GM18508 (cell line): ENCODE data around the gene TRIO.

Experiments
- ATAC-seq: cut with Tn5 transposase; IDR thresholded peaks from one replicate; pipeline ENCODE4 v1.9.1; 2021; ENCODE audit warnings: moderate number of reproducible peaks; ENCODE audit not compliant: insufficient read depth, unreplicated experiment

The TRIO gene

GRCh38 chr5:14121552-14121951, 21.6 kb upstream of the TRIO start:
- ATAC-seq = no peak

- no peak for ATAC-seq
Measured at GRCh38 chr5:14122089-14122488, 21.1 kb upstream of the TRIO start.

- ATAC-seq = no peak
Measured at GRCh38 chr5:14123551-14123950, 19.6 kb upstream of the TRIO start.

GRCh38 chr5:14123974-14124482, 19.1 kb upstream of the TRIO start:
- ATAC-seq = no peak

- no peak for ATAC-seq
Measured at GRCh38 chr5:14125262-14125661, 17.9 kb upstream of the TRIO start.

- ATAC-seq = no peak
Measured at GRCh38 chr5:14127587-14127986, 15.6 kb upstream of the TRIO start.

- ATAC-seq = no peak
Measured at GRCh38 chr5:14128079-14128478, 15.1 kb upstream of the TRIO start.

GRCh38 chr5:14129123-14129522, 14.0 kb upstream of the TRIO start:
- ATAC-seq = no peak

- ATAC-seq = no peak
Measured at GRCh38 chr5:14131855-14132503, 11.2 kb upstream of the TRIO start.

GRCh38 chr5:14133394-14133793, 9.7 kb upstream of the TRIO start:
- ATAC-seq = no peak

- no peak for ATAC-seq
Measured at GRCh38 chr5:14134083-14134482, 9.1 kb upstream of the TRIO start.

- no peak for ATAC-seq
Measured at GRCh38 chr5:14134771-14135170, 8.4 kb upstream of the TRIO start.

GRCh38 chr5:14135621-14136020, 7.5 kb upstream of the TRIO start:
- no peak for ATAC-seq

- no peak for ATAC-seq
Measured at GRCh38 chr5:14136228-14136627, 6.9 kb upstream of the TRIO start.

- ATAC-seq = no peak
Measured at GRCh38 chr5:14138608-14139540, 4.3 kb upstream of the TRIO start.

GRCh38 chr5:14141764-14142163, 1.4 kb upstream of the TRIO start:
- ATAC-seq = no peak

- no peak for ATAC-seq
Measured at GRCh38 chr5:14142202-14142826, 828 bp upstream of the TRIO start.

- no peak for ATAC-seq
Measured at GRCh38 chr5:14143546-14143840, 351 bp downstream of the TRIO start.

- ATAC-seq = no peak
Measured at GRCh38 chr5:14143841-14144585, 871 bp downstream of the TRIO start.

- peak; percentile 70 for ATAC-seq
Measured at GRCh38 chr5:14144586-14145434, 1.7 kb downstream of the TRIO start.
